NCI-H526 treated with DMSO at 0.1 percent for 48 hours (cell line): ENCODE measurements around the gene IFNAR1.
"Not testable (repeated sequence)": the region's sequence is repeated elsewhere in the genome, so short reads cannot be mapped to it uniquely, and the experiment has no call there.

ENCODE experiments used
- DNase-seq: peaks from one replicate; lab custom pipeline; 2025; lab: John Stamatoyannopoulos, UW

IFNAR1 gene

GRCh38 chr21:33308586-33309490 lies 15.9 kb upstream of the IFNAR1 start:
- DNase-seq: no peak

GRCh38 chr21:33309778-33310177 lies 15.0 kb upstream of the IFNAR1 start:
- DNase-seq: no peak

- DNase-seq: no peak
Observed at GRCh38 chr21:33312121-33312520, 12.6 kb upstream of the IFNAR1 start.

- DNase-seq: no peak
Observed at GRCh38 chr21:33313183-33313582, 11.6 kb upstream of the IFNAR1 start.

GRCh38 chr21:33313611-33314010 lies 11.2 kb upstream of the IFNAR1 start:
- DNase-seq: no peak

GRCh38 chr21:33314111-33314510 lies 10.7 kb upstream of the IFNAR1 start:
- no peak for DNase-seq

- no peak for DNase-seq
Observed at GRCh38 chr21:33315946-33316710, 8.6 kb upstream of the IFNAR1 start.

- no peak for DNase-seq
Observed at GRCh38 chr21:33317145-33317544, 7.6 kb upstream of the IFNAR1 start.

GRCh38 chr21:33317786-33318486 lies 6.8 kb upstream of the IFNAR1 start:
- DNase-seq: no peak

GRCh38 chr21:33321005-33321404 lies 3.8 kb upstream of the IFNAR1 start:
- DNase-seq: not testable (repeated sequence)

- DNase-seq: not testable (repeated sequence)
Observed at GRCh38 chr21:33323610-33324009, 1.2 kb upstream of the IFNAR1 start.

- peak; percentile 23 for DNase-seq
Observed at GRCh38 chr21:33325222-33326067, 675 bp downstream of the IFNAR1 start.

- no peak for DNase-seq
Observed at GRCh38 chr21:33327326-33327725, 2.6 kb downstream of the IFNAR1 start.

GRCh38 chr21:33327792-33328433 lies 3.1 kb downstream of the IFNAR1 start:
- no peak for DNase-seq

- DNase-seq: no peak
Observed at GRCh38 chr21:33330726-33331125, 6.0 kb downstream of the IFNAR1 start.

GRCh38 chr21:33332143-33332542 lies 7.4 kb downstream of the IFNAR1 start:
- DNase-seq: no peak

- DNase-seq: no peak
Observed at GRCh38 chr21:33334191-33334590, 9.4 kb downstream of the IFNAR1 start.

GRCh38 chr21:33334824-33335223 lies 10.1 kb downstream of the IFNAR1 start:
- DNase-seq: no peak

- no peak for DNase-seq
Observed at GRCh38 chr21:33339135-33339534, 14.4 kb downstream of the IFNAR1 start.

GRCh38 chr21:33339918-33340317 lies 15.1 kb downstream of the IFNAR1 start:
- no peak for DNase-seq

- no peak for DNase-seq
Observed at GRCh38 chr21:33345751-33346238, 21.0 kb downstream of the IFNAR1 start.
